Psoas muscle (tissue), 8 donors: ENCODE data around the gene KDM4C. TPM values are rescaled to one million over a fixed set of nuclear protein-coding genes. Genes with fewer than 3 reads are reported as not detected.

Source experiments
- ATAC-seq, 4 donors: fragments of 200-7000 bp; cut with Tn5 transposase; one replicate each; pipeline ENCODE4 v1.9.1; 2020; ENCODE audit warnings: moderate library complexity in 3 of 4, mild to moderate bottlenecking in 2 of 4
- DNase-seq, 2 donors: peaks; one replicate each; pipeline ENCODE4 v3.0.0-alpha.2; 2020
- H3K27ac ChIP-seq: fragments of 200-600 bp; one replicate; pipeline ENCODE4 v1.8.0; 2022
- H3K27me3 ChIP-seq, 3 donors: fragments of 200-600 bp in 1 of 3; one replicate each; pipeline versions ENCODE4 v1.6.1 to v1.8.0; 2013 to 2022; ENCODE audit warnings: low read length in 2 of 3, mild to moderate bottlenecking in 2 of 3, moderate library complexity in 1 of 3; ENCODE audit not compliant: insufficient read depth in 3 of 3
- H3K36me3 ChIP-seq, 2 donors: fragments of 200-600 bp in 1 of 2; one replicate each; pipeline versions ENCODE4 v1.6.1 to v1.8.0; 2013 to 2022; ENCODE audit warnings: low read depth in 1 of 2, mild to moderate bottlenecking in 1 of 2, moderate library complexity in 1 of 2; ENCODE audit not compliant: insufficient read depth in 1 of 2
- H3K4me1 ChIP-seq: fragments of 200-600 bp; one replicate; pipeline ENCODE4 v1.8.0; 2022
- H3K4me3 ChIP-seq: fragments of 200-600 bp; one replicate; pipeline ENCODE4 v1.8.0; 2022; ENCODE audit warnings: mild to moderate bottlenecking
- H3K9me3 ChIP-seq: fragments of 200-600 bp; one replicate; pipeline ENCODE4 v1.8.0; 2022
- WGBS, 3 donors: extraction: QIAGEN DNeasy Blood & Tissue Kit; methylation state at CpG; one replicate each; pipeline versions ENCODE4 v1.1.6 to v1.1.7; 2013; 5-methylcytosine and 5-hydroxymethylcytosine counted together
- intact Hi-C, 2 donors: fragments of 100-400 bp; cut with DNase I; formaldehyde crosslinking; loops; one replicate each; pipeline versions ENCODE4 v1.11.0 to v1.14.2; 2022
- polyA plus RNA-seq, 3 donors: library from polyadenylated mRNA; stranded (reverse); fragments of 200-250 nt; gene quantifications; one replicate each; pipeline ENCODE4 v1.2.3, GENCODE V29; 2013
- total RNA-seq, 4 donors: library from RNA; stranded (reverse); fragmentation: NEBNext Ultra II Directional in 2 of 4; extraction: Animal tissue kit (Norgen Biotek cat#: 25700) in 2 of 4; gene quantifications; one replicate each; pipeline versions ENCODE4 v1.2.1 to v1.2.4, GENCODE V29; 2021 to 2023
- TF ChIP-seq, protein P1 (sequence below): fragments of 200-600 bp; IDR thresholded peaks from one replicate; pipeline ENCODE4 v1.8.0; 2022; ENCODE audit warnings: antibody characterized with exemption
- donor health status: healthy with polysubstance abuse.
- donor health status: DM: no; HTN: no; CAD: no; lungs with moderate emphysema.
- donor health status: Bipolar disorder and iron deficiency.
- donor health status: healthy.
- donor health status: DM: yes; HTN: yes; CAD: no.
- donor health status: DM: no; HTN: no; CAD: no.
- donor health status: DM: no; HTN: no; CAD: no.
- donor health status: DM: yes; HTN: yes; CAD: no.

Gene KDM4C
- total and polyA plus RNA-seq, 7 donors = 2.7 to 13.0 (median 10.1) TPM

- Histone ChIP-seq H3K36me3 (peaks cover 0 to 20% of the 10 kb centered on the region in 2 donors), H3K27me3 (no peaks in the 10 kb centered on the region), H3K27ac (no peak overlapping the region), H3K4me1 (no peaks in the 10 kb centered on the region), H3K4me3 (no peak overlapping the region), H3K9me3 (no peaks in the 10 kb centered on the region)
- 92 to 95% (median 95%) methylated on average over 3 of the region's 3 CpGs for WGBS, 3 donors
- ATAC-seq (no peak), DNase-seq (no peak)
- TF ChIP-seq, protein P1, sequence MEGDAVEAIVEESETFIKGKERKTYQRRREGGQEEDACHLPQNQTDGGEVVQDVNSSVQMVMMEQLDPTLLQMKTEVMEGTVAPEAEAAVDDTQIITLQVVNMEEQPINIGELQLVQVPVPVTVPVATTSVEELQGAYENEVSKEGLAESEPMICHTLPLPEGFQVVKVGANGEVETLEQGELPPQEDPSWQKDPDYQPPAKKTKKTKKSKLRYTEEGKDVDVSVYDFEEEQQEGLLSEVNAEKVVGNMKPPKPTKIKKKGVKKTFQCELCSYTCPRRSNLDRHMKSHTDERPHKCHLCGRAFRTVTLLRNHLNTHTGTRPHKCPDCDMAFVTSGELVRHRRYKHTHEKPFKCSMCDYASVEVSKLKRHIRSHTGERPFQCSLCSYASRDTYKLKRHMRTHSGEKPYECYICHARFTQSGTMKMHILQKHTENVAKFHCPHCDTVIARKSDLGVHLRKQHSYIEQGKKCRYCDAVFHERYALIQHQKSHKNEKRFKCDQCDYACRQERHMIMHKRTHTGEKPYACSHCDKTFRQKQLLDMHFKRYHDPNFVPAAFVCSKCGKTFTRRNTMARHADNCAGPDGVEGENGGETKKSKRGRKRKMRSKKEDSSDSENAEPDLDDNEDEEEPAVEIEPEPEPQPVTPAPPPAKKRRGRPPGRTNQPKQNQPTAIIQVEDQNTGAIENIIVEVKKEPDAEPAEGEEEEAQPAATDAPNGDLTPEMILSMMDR = no peak
- intact Hi-C loops = no loop called here
Measured at GRCh38 chr9:6894135-6894534, 136.4 kb downstream of the KDM4C start.

DNA sequence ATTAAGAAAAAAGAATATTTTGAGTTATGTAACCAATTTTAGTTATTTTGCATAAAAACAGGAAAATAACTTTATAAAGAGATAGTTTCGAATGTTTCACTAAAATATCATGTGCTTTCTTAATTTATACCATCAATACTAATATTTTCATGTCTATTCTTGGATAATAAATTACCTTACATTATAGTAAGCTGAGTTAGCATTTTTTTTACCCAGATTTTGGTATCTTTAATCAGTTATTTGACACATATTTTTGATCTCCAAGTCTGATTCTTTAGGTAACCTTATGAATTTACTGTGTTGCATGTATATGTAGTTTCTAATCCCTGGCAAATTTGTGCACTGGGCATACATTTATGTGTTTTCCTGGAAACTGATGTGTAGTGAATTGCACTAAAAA lies 138.0 kb downstream of the KDM4C start:
- Histone ChIP-seq H3K4me3 (no peak overlapping the region), H3K9me3 (no peaks in the 10 kb centered on the region), H3K36me3 (peaks cover 0 to 20% of the 10 kb centered on the region in 2 donors), H3K4me1 (no peaks in the 10 kb centered on the region), H3K27ac (no peak overlapping the region), H3K27me3 (no peaks in the 10 kb centered on the region)
- WGBS, 3 donors = 98 to 99% (median 98%) methylated on average over 1 of the region's 1 CpG
- intact Hi-C loops = no loop called here
- TF ChIP-seq, protein P1 = no peak
- ATAC-seq (no peak), DNase-seq (no peak)

- ATAC-seq (peak in 1 of 4 donors; percentile 31), DNase-seq (no peak)
- intact Hi-C loops = no loop called here
- TF ChIP-seq, protein P1 = no peak
- H3K9me3 ChIP-seq = no peaks in the 10 kb centered on the region
- H3K4me3 ChIP-seq = no peak overlapping the region
- no peaks in the 10 kb centered on the region for H3K27me3 ChIP-seq
- H3K36me3 ChIP-seq = peaks cover 0 to 20% of the 10 kb centered on the region in 2 donors
- no peak overlapping the region for H3K27ac ChIP-seq
- 95 to 100% (median 100%) methylated on average over 2 of the region's 2 CpGs for WGBS, 3 donors
- no peaks in the 10 kb centered on the region for H3K4me1 ChIP-seq
Measured at GRCh38 chr9:6896562-6896961, 138.8 kb downstream of the KDM4C start.

DNA sequence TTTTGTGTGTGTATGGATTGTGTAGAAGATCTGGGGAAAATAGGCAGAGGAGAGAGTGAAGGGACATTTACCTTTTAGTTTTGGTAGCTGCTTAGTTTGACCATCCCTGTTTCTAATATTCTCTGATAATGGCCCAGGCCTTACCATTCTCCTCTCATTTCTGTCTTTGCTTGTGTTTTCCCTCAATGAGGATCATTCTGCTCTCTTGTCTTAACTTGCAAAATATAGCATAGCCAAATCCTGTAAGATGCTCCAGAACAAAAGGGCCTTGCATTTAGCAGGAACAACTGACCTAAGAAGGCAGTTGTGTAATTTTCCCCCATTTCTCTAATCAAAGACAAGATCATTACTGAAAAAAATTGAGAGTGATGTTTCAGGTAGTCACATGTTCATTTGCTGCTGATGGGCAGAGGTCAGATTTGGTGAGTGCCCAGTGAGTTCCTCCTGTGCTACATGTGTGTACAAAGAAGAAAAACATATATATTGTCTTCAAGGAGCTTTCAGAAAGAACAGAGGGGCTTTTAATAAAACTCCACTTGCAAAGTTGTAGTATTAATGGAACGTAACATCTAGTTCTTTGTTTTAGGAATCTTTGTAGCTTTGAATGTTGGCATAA lies 139.5 kb downstream of the KDM4C start:
- no peak for ATAC-seq
- intact Hi-C loops = no loop called here
- H3K4me1 ChIP-seq = no peaks in the 10 kb centered on the region

More for the DNA sequence above, 139.5 kb downstream of the KDM4C start:
- no peak for DNase-seq
- Histone ChIP-seq H3K27me3 (no peaks in the 10 kb centered on the region), H3K36me3 (peaks cover 0 to 20% of the 10 kb centered on the region in 2 donors), H3K27ac (no peak overlapping the region), H3K9me3 (no peaks in the 10 kb centered on the region), H3K4me3 (no peak overlapping the region)
- TF ChIP-seq, protein P1 = no peak
- WGBS, 3 donors = 83 to 91% (median 85%) methylated on average over 1 of the region's 1 CpG
